ENCODE data around the gene TOP2A.
"Not testable (repeated sequence)": the region's sequence is repeated elsewhere in the genome, so short reads cannot be mapped to it uniquely, and the experiment has no call there.

The TOP2A gene

GRCh38 chr17:40375786-40376185 lies 41.9 kb downstream of the TOP2A start:
- not testable (repeated sequence) for DNase-seq

- DNase-seq = no peak
Observed at GRCh38 chr17:40374821-40375498, 42.7 kb downstream of the TOP2A start.

- no peak for DNase-seq
Observed at GRCh38 chr17:40373999-40374398, 43.7 kb downstream of the TOP2A start.

GRCh38 chr17:40373324-40373723 lies 44.4 kb downstream of the TOP2A start:
- DNase-seq = no peak

- not testable (repeated sequence) for DNase-seq
Observed at GRCh38 chr17:40372644-40373043, 45.1 kb downstream of the TOP2A start.

- DNase-seq = no peak
Observed at GRCh38 chr17:40372031-40372430, 45.7 kb downstream of the TOP2A start.

GRCh38 chr17:40371261-40371929 lies 46.3 kb downstream of the TOP2A start:
- DNase-seq = peak; percentile 36 to 66

GRCh38 chr17:40369923-40370322 lies 47.8 kb downstream of the TOP2A start:
- no peak for DNase-seq

GRCh38 chr17:40367728-40368127 lies 50.0 kb downstream of the TOP2A start:
- not testable (repeated sequence) for DNase-seq

- DNase-seq = no peak
Observed at GRCh38 chr17:40366861-40367518, 50.7 kb downstream of the TOP2A start.

GRCh38 chr17:40366076-40366860 lies 51.4 kb downstream of the TOP2A start:
- no peak for DNase-seq

GRCh38 chr17:40364906-40365305 lies 52.8 kb downstream of the TOP2A start:
- no peak for DNase-seq

GRCh38 chr17:40364121-40364861 lies 53.4 kb downstream of the TOP2A start, which contains the start of gene GJD3:
GJD3 (minus strand) TSS chr17:40364737; CDS start chr17:40363815, 922 bp downstream.
- no peak for DNase-seq

GRCh38 chr17:40363111-40363827 lies 54.4 kb downstream of the TOP2A start:
- no peak for DNase-seq

- DNase-seq = peak; percentile 75 to 79
Observed at GRCh38 chr17:40362696-40363110, 55.0 kb downstream of the TOP2A start.

- no peak for DNase-seq
Observed at GRCh38 chr17:40361925-40362695, 55.6 kb downstream of the TOP2A start.

- no peak for DNase-seq
Observed at GRCh38 chr17:40361063-40361924, 56.4 kb downstream of the TOP2A start.

GRCh38 chr17:40360091-40360490 lies 57.6 kb downstream of the TOP2A start:
- no peak for DNase-seq

GRCh38 chr17:40358323-40359038 lies 59.2 kb downstream of the TOP2A start:
- DNase-seq = peak; percentile 87 to 90

All from CD4-positive, alpha-beta T cell treated with Interleukin-1 beta for 1 hour (primary cell).